LNCaP clone FGC (cell line): ENCODE results near the gene XPNPEP1.

ENCODE experiments used
- DNase-seq: peaks from one replicate; pipeline ENCODE4 v3.0.0-alpha.2; 2011; ENCODE audit warnings: low read depth
- H3K4me3 ChIP-seq: 2 replicates; pipeline ENCODE4 v1.5.1; 2011; ENCODE audit warnings: mild to moderate bottlenecking, low read depth, low read length, control low read depth
- CTCF ChIP-seq: IDR thresholded peaks from 2 replicates; pipeline ENCODE4 v1.5.1; 2012; ENCODE audit warnings: mild to moderate bottlenecking; ENCODE audit not compliant: control insufficient read depth, insufficient read depth; ENCODE audit errors: extremely low read depth

The XPNPEP1 gene

GRCh38 chr10:109947111-109947920, 24.0 kb upstream of the XPNPEP1 start:
- no peak for TF ChIP-seq CTCF
- no peak overlapping the region for H3K4me3 ChIP-seq
- DNase-seq = no peak

GRCh38 chr10:109946680-109947079, 23.4 kb upstream of the XPNPEP1 start:
- H3K4me3 ChIP-seq = no peak overlapping the region
- DNase-seq = no peak
- TF ChIP-seq CTCF = no peak

- H3K4me3 ChIP-seq = no peak overlapping the region
- DNase-seq = peak; percentile 59
- no peak for TF ChIP-seq CTCF
Measured at GRCh38 chr10:109945473-109946177, 22.3 kb upstream of the XPNPEP1 start.

GRCh38 chr10:109944613-109945012, 21.3 kb upstream of the XPNPEP1 start:
- no peak for TF ChIP-seq CTCF
- H3K4me3 ChIP-seq = no peak overlapping the region
- DNase-seq = no peak

- TF ChIP-seq CTCF = no peak
- H3K4me3 ChIP-seq = no peak overlapping the region
- no peak for DNase-seq
Measured at GRCh38 chr10:109941236-109941862, 18.0 kb upstream of the XPNPEP1 start.

GRCh38 chr10:109940553-109940952, 17.2 kb upstream of the XPNPEP1 start:
- no peak overlapping the region for H3K4me3 ChIP-seq
- no peak for TF ChIP-seq CTCF
- no peak for DNase-seq
